Measurements from ENCODE around the gene ECSCR.

The ECSCR gene

DNA sequence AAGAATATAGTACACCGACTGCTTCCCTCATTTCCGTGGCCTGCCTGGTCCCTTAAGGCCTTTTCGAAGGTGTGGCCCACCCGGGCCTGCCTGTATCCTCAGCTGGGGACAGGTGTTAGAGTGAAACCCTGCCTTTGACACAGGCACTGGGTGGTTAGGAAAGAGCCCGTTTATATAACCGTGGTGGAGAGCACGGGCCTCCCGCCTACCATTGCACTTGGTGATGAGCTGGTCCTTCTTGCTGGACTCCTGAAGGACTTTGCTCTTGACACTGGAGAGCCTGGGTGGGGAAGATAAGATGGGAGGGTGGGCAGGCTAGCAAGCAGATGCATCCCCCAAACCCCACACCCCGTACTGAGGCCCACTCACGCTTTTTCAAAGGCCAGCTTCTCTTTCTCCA lies 61.0 kb downstream of the ECSCR start:
- no peak overlapping the region for H3K4me3 ChIP-seq (ENCODE audit: low read depth, low read length)
- TF ChIP-seq, protein P1, sequence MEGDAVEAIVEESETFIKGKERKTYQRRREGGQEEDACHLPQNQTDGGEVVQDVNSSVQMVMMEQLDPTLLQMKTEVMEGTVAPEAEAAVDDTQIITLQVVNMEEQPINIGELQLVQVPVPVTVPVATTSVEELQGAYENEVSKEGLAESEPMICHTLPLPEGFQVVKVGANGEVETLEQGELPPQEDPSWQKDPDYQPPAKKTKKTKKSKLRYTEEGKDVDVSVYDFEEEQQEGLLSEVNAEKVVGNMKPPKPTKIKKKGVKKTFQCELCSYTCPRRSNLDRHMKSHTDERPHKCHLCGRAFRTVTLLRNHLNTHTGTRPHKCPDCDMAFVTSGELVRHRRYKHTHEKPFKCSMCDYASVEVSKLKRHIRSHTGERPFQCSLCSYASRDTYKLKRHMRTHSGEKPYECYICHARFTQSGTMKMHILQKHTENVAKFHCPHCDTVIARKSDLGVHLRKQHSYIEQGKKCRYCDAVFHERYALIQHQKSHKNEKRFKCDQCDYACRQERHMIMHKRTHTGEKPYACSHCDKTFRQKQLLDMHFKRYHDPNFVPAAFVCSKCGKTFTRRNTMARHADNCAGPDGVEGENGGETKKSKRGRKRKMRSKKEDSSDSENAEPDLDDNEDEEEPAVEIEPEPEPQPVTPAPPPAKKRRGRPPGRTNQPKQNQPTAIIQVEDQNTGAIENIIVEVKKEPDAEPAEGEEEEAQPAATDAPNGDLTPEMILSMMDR (IDR thresholded peaks at IDR 0.05; ENCODE audit: control insufficient read depth, extremely low read depth, insufficient read depth): no peak
- no peak for DNase-seq (ENCODE audit: low read depth)

DNA sequence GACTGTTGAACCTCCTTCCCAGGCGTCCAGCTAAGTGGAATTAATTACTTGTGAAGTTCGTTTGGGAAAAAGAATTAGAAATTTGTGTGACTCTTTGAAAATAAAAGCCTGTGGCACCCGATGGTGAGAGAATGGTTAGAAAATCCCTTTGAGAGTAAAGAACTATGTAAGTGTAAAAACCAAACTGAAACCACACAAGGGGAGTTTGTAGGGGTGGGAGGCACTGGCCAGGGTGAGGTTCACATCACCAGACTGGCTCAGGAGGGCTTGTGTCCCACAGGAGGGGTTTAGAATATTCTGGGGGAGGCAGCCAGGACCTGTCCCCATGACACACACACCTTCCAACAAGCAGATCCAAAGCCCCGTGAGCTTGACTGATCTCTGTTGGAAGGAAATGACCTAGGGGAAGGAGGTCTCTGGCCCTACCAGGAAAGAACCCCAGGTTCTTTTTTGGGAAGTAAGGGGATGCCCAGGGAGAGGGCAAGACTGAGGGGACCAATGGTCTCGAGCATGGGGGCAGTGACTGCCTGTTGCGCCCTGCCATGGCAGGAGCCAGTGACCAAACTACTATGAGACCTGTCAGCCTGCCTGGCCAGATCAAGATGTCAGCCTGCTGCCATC lies 62.9 kb downstream of the ECSCR start:
- no peak overlapping the region for H3K4me3 ChIP-seq (ENCODE audit: low read depth, low read length)
- no peak for DNase-seq (ENCODE audit: low read depth)
- TF ChIP-seq, protein P1 (IDR thresholded peaks at IDR 0.05; ENCODE audit: control insufficient read depth, extremely low read depth, insufficient read depth): no peak

All from LNCaP clone FGC (cell line).